Gastroesophageal sphincter (tissue), 4 donors: Measurements from ENCODE around the gene ARHGAP23. TPM values are rescaled to one million over a fixed set of nuclear protein-coding genes. Genes with fewer than 3 reads are reported as not detected.

ENCODE experiments used
- ATAC-seq: fragments of 150-250 bp; one replicate; pipeline ENCODE4 v1.9.1; 2016; ENCODE audit warnings: mild to moderate bottlenecking, moderate library complexity
- H3K27ac ChIP-seq, 4 donors: fragments of 200-600 bp; sonication (generic) in 3 of 4; 1 replicate in 3 of 4; 2 replicates in 1 of 4; pipeline ENCODE4 v1.5.1; 2016 to 2019
- H3K27me3 ChIP-seq: fragments of 200-600 bp; sonication (generic); one replicate; pipeline ENCODE4 v1.5.1; 2019
- H3K36me3 ChIP-seq, 2 donors: fragments of 200-600 bp; sonication (generic); one replicate each; pipeline ENCODE4 v1.5.1; 2019; ENCODE audit warnings: control low read depth in 1 of 2
- H3K4me1 ChIP-seq, 3 donors: fragments of 200-600 bp; sonication (generic); 1 replicate in 2 of 3; 2 replicates in 1 of 3; pipeline ENCODE4 v1.5.1; 2016 to 2019; ENCODE audit warnings: control low read depth in 2 of 3
- H3K4me3 ChIP-seq, 2 donors: fragments of 200-600 bp; sonication (generic); one replicate each; pipeline ENCODE4 v1.5.1; 2019; ENCODE audit warnings: mild to moderate bottlenecking in 1 of 2, moderate library complexity in 1 of 2
- H3K9me3 ChIP-seq, 3 donors: fragments of 200-600 bp; sonication (generic); one replicate each; pipeline ENCODE4 v1.5.1; 2017 to 2019; ENCODE audit warnings: control low read depth in 2 of 3
- CTCF ChIP-seq, 4 experiments: fragments of 200-600 bp in 2 of 4; fragments of 450-650 bp in 2 of 4; sonication (generic) in 1 of 4; IDR thresholded peaks; one replicate each; pipeline ENCODE4 v1.5.1; 2017 to 2019; ENCODE audit warnings: antibody characterized with exemption in 4 of 4, mild to moderate bottlenecking in 2 of 4, moderate library complexity in 2 of 4
- EP300 ChIP-seq: sonication (generic); formaldehyde crosslinking; IDR thresholded peaks from one replicate; pipeline ENCODE4 v1.6.1; 2017; ENCODE audit warnings: antibody characterized with exemption, mild to moderate bottlenecking
- POLR2A ChIP-seq, 2 donors: fragments of 450-650 bp; IDR thresholded peaks; one replicate each; pipeline ENCODE4 v1.6.1; 2017; ENCODE audit warnings: antibody characterized with exemption in 2 of 2, mild to moderate bottlenecking in 2 of 2, moderate library complexity in 1 of 2
- POLR2AphosphoS5 ChIP-seq: sonication (generic); formaldehyde crosslinking; IDR thresholded peaks from one replicate; pipeline ENCODE4 v1.6.1; 2017; ENCODE audit warnings: antibody characterized with exemption
- WGBS, 2 donors: methylation state at CpG; one replicate each; pipeline ENCODE4 v1.1.5; 2018; ENCODE audit warnings: low coverage in 1 of 2; 5-methylcytosine and 5-hydroxymethylcytosine counted together
- total RNA-seq, 4 donors: library from RNA; depleted of rRNA; stranded (reverse); fragments of >200 nt; gene quantifications; one replicate each; pipeline ENCODE4 v1.1.0, GENCODE V29; 2016

Gene ARHGAP23
- total RNA-seq, 4 donors from 2014 or later = 45.3 to 132 (median 82.8) TPM

- Histone ChIP-seq H3K9me3 (no peaks in the 10 kb centered on the region), H3K4me3 (no peak overlapping the region), H3K4me1 (peaks cover 0 to 60% (median 32%) of the 10 kb centered on the region in 3 donors), H3K36me3 (no peaks in the 10 kb centered on the region), H3K27me3 (peaks cover 89% of the 10 kb centered on the region), H3K27ac (no peak overlapping the region)
- no peak for ATAC-seq
- WGBS, 2 donors = no CpG with 5 or more reads among the region's 105 CpGs
- no peak for TF ChIP-seq CTCF (IDR thresholded peaks at IDR 0.05)
- no peak for TF ChIP-seq POLR2A (IDR thresholded peaks at IDR 0.05)
- TF ChIP-seq POLR2AphosphoS5 = no peak
- no peak for TF ChIP-seq EP300
These were observed 133.4 kb downstream of the ARHGAP23 start for GRCh38 chr17:38561416-38562214.

Other genes starting within 250 kb of the ARHGAP23 start
- not detected for gene TBC1D3, start 235.9 kb upstream of the ARHGAP23 start, total RNA-seq
- gene MRPL45, start 131.3 kb upstream of the ARHGAP23 start, total RNA-seq = 10 to 100 TPM; 23.1 to 32.4 (median 28.7) TPM
- gene GPR179, start 84.5 kb upstream of the ARHGAP23 start, total RNA-seq = under 1 TPM in 2 of 4 donors, not detected in 2; 0.08 to 0.13 TPM
- 10 to 100 TPM; 13.2 to 19.1 (median 15.7) TPM for gene SOCS7, start 76.6 kb upstream of the ARHGAP23 start, total RNA-seq
- gene SRCIN1, start 177.5 kb downstream of the ARHGAP23 start, total RNA-seq = 1 to 10 TPM in 2 of 4 donors, under 1 TPM in 2; 0.67 to 2.6 (median 1.5) TPM
- 1 to 10 TPM in 3 of 4 donors, under 1 TPM in 1; 0.31 to 3.5 (median 1.5) TPM for gene EPOP, start 246.5 kb downstream of the ARHGAP23 start, total RNA-seq